Endothelial cell of umbilical vein (primary cell): ENCODE data around the gene SERPINA3. TPM values are rescaled to one million over a fixed set of nuclear protein-coding genes. Genes with fewer than 3 reads are reported as not detected.

ENCODE experiments used
- BruUV-seq: library from RNA; stranded (reverse); fragments of 400-500 nt; replicated peaks from 2 replicates; lab custom pipeline; 2021; lab: Mats Ljungman, UMichigan
- CTCF ChIA-PET: fragments of 300-600, 350-600 bp; sonication (Branson Sonifier 250); formaldehyde crosslinking; loops from one replicate; lab custom pipeline; 2021; ENCODE audit warnings: antibody characterized with exemption, inconsistent platforms; lab: Charles Lee
- POLR2A ChIA-PET: fragments of 300-600, 350-600 bp; sonication (Branson Sonifier 250); formaldehyde crosslinking; loops from one replicate; lab custom pipeline; 2021; ENCODE audit warnings: antibody characterized with exemption, inconsistent platforms; lab: Charles Lee
- DNase-seq: peaks from one replicate; pipeline ENCODE4 v3.0.0-alpha.2; 2011; ENCODE audit warnings: low read depth, low spot score
- FAIRE-seq: peaks from 2 replicates; lab custom pipeline; 2011; peaks lifted over from hg19 to GRCh38; lab: Jason Lieb, UNC
- H2AFZ ChIP-seq: 2 replicates; pipeline ENCODE4 v1.6.0; 2012; ENCODE audit warnings: low read depth, low read length, control low read depth, inconsistent platforms
- H3K27ac ChIP-seq: 2 replicates; pipeline ENCODE4 v1.5.1; 2011; ENCODE audit warnings: low read depth, mild to moderate bottlenecking, control low read depth, low read length, moderate library complexity; ENCODE audit not compliant: insufficient read depth
- H3K27me3 ChIP-seq, 2 experiments: 2 replicates each; pipeline versions ENCODE4 v1.6.0 to v1.6.1; 2011; ENCODE audit warnings: low read length in 2 of 2, mixed read lengths in 1 of 2; ENCODE audit not compliant: control insufficient read depth in 2 of 2, insufficient read depth in 2 of 2
- H3K36me3 ChIP-seq, 2 experiments: 2 replicates in 1 of 2; 3 replicates in 1 of 2; pipeline ENCODE4 v1.5.1; 2011; ENCODE audit warnings: low read length in 2 of 2, mild to moderate bottlenecking in 1 of 2, moderate library complexity in 1 of 2; ENCODE audit not compliant: control insufficient read depth in 2 of 2, insufficient read depth in 2 of 2; ENCODE audit errors: extremely low read depth in 1 of 2
- H3K4me1 ChIP-seq: 3 replicates; pipeline ENCODE4 v1.5.1; 2011; ENCODE audit warnings: mild to moderate bottlenecking, low read length; ENCODE audit not compliant: control insufficient read depth, insufficient read depth; ENCODE audit errors: extremely low read depth
- H3K4me2 ChIP-seq: 2 replicates; pipeline ENCODE4 v1.6.1; 2011; ENCODE audit warnings: low read length, control low read depth, mixed read lengths; ENCODE audit not compliant: insufficient read depth
- H3K4me3 ChIP-seq, 3 experiments: fragments of 200-600 bp in 1 of 3; sonication (generic), shearing (Covaris generic) in 1 of 3; replicated peaks in 1 of 3; 2 replicates each; pipeline ENCODE4 v1.5.1; 2011 to 2016; ENCODE audit warnings: control low read depth in 3 of 3, low read length in 3 of 3, mild to moderate bottlenecking in 2 of 3, inconsistent platforms in 1 of 3, low read depth in 1 of 3, moderate library complexity in 1 of 3; ENCODE audit not compliant: insufficient read depth in 1 of 3
- H3K79me2 ChIP-seq: 2 replicates; pipeline ENCODE4 v1.6.0; 2012; ENCODE audit warnings: low read length, inconsistent platforms; ENCODE audit not compliant: control insufficient read depth, insufficient read depth
- H3K9ac ChIP-seq: replicated peaks from 2 replicates; pipeline ENCODE3; 2011; ENCODE audit warnings: low read length, control low read depth; ENCODE audit not compliant: insufficient read depth; ENCODE audit errors: extremely low read depth
- H3K9me1 ChIP-seq: replicated peaks from 3 replicates; pipeline ENCODE4 v1.6.0; 2011; ENCODE audit warnings: mild to moderate bottlenecking, low read length; ENCODE audit not compliant: control insufficient read depth, insufficient read depth; ENCODE audit errors: extremely low read depth
- H3K9me3 ChIP-seq: replicated peaks from 2 replicates; pipeline ENCODE4 v1.5.1; 2012; ENCODE audit warnings: low read length, inconsistent platforms; ENCODE audit not compliant: control insufficient read depth, insufficient read depth
- H4K20me1 ChIP-seq: replicated peaks from 2 replicates; pipeline ENCODE3; 2011; ENCODE audit warnings: mild to moderate bottlenecking, low read length; ENCODE audit not compliant: control insufficient read depth, insufficient read depth; ENCODE audit errors: extremely low read depth
- CTCF ChIP-seq, 2 donors: IDR thresholded peaks; 1 replicate in 1 of 2; 2 replicates in 1 of 2; pipeline ENCODE4 v1.5.1; 2011; ENCODE audit warnings: low read length in 2 of 2, mild to moderate bottlenecking in 2 of 2, moderate library complexity in 2 of 2, control low read depth in 1 of 2, inconsistent platforms in 1 of 2, low read depth in 1 of 2; ENCODE audit not compliant: insufficient read depth in 1 of 2; ENCODE audit errors: extremely low read depth in 1 of 2
- EZH2 ChIP-seq: IDR thresholded peaks from 2 replicates; pipeline ENCODE4 v1.6.1; 2012; ENCODE audit warnings: borderline replicate concordance, low read depth, mild to moderate bottlenecking, moderate library complexity, low read length, inconsistent platforms; ENCODE audit not compliant: severe bottlenecking
- FOS ChIP-seq: IDR thresholded peaks from 2 replicates; pipeline ENCODE4 v1.6.1; 2011; ENCODE audit warnings: mild to moderate bottlenecking, low read length, moderate library complexity, borderline replicate concordance; ENCODE audit not compliant: insufficient read depth
- GATA2 ChIP-seq: IDR thresholded peaks from 2 replicates; pipeline ENCODE4 v1.7.0; 2011; ENCODE audit warnings: low read depth, mild to moderate bottlenecking, moderate library complexity, mixed read lengths, low read length; ENCODE audit not compliant: insufficient read length, insufficient read depth
- JUN ChIP-seq: IDR thresholded peaks from 2 replicates; pipeline ENCODE4 v1.6.1; 2011; ENCODE audit warnings: borderline replicate concordance, low read depth; ENCODE audit not compliant: insufficient read length, insufficient read depth
- MYC ChIP-seq: IDR thresholded peaks from one replicate; pipeline ENCODE4 v1.6.1; 2011; ENCODE audit warnings: mild to moderate bottlenecking, low read depth, low read length
- POLR2A ChIP-seq: IDR thresholded peaks from 2 replicates; pipeline ENCODE4 v1.6.1; 2012; ENCODE audit warnings: low read depth, mild to moderate bottlenecking, control low read depth, low read length
- POLR2AphosphoS5 ChIP-seq: IDR thresholded peaks from 2 replicates; pipeline ENCODE4 v1.6.1; 2012; ENCODE audit warnings: low read depth, mild to moderate bottlenecking, control low read depth, low read length, moderate library complexity; ENCODE audit not compliant: insufficient read depth
- dilution Hi-C: fragments of 300-500 bp; cut with MboI; formaldehyde crosslinking; loops from one replicate; pipeline ENCODE4 v1.15.0; 2019; ENCODE audit warnings: low sequenced_read_pairs; ENCODE audit not compliant: extremely low pct_ligation_motif_present
- intact Hi-C: fragments of 100-400 bp; cut with micrococcal nuclease; formaldehyde crosslinking; loops from one replicate; pipeline ENCODE4 v1.10.0; 2022
- polyA plus RNA-seq, 4 experiments: library from polyadenylated mRNA; depleted of rRNA in 3 of 4; stranded (reverse) in 3 of 4; unstranded in 1 of 4; fragments of >200 nt; gene quantifications; 2 replicates each; pipeline versions ENCODE4 v1.2.1 to v1.2.3, GENCODE V29; 2011 to 2012; ENCODE audit warnings: missing spikeins in 1 of 4
- total RNA-seq: library from RNA; stranded (reverse); gene quantifications from 2 replicates; pipeline ENCODE4 v1.2.3, GENCODE V29; 2021
- TF ChIP-seq, protein P1 (sequence below): IDR thresholded peaks from 2 replicates; pipeline ENCODE4 v1.6.1; 2011; ENCODE audit not compliant: insufficient read depth, insufficient read length

SERPINA3 gene
- total and polyA plus RNA-seq, 2 donors (not counting 3 experiments of a cell fraction or from before 2014, with no cell fraction given), result not detected

DNA sequence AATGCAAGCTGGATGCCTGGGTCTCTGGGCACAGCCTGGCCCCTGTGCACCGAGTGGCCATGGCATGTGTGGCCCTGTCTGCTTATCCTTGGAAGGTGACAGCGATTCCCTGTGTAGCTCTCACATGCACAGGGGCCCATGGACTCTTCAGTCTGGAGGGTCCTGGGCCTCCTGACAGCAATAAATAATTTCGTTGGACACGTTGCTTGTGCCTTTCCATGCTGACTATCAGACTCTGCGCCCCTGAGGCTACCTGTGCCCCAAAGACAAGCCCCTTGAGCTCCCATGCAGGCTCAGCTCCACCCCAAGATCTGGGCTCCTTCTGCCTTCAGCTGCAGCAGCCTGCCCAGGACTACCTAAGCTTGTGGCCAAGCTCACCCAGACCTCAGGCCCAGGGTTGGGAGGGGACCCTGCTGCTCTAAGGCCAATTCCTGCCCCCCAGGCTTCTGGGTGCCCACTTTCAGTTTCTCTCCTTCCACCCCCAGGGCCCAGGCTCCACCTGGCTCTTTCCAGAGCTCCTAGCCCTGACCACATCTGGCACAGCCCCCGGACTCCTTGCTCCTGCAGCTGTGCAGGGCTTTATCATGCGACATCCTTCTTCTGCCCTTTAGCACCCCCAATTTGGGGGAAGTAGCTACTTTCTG, 11.8 kb downstream of the SERPINA3 start:
- no peaks in the 10 kb centered on the region for H3K79me2 ChIP-seq
- POLR2A ChIA-PET, result no interaction called here
- no peaks in the 10 kb centered on the region for H3K27me3 ChIP-seq
- H3K9me1 ChIP-seq, result no peaks in the 10 kb centered on the region
- no peak overlapping the region for H3K4me2 ChIP-seq
- no peaks in the 10 kb centered on the region for H3K4me1 ChIP-seq
- no peak for TF ChIP-seq CTCF (IDR thresholded peaks at IDR 0.05; ENCODE audit: extremely low read depth in 1 of 2, insufficient read depth in 1 of 2, low read depth in 1 of 2, low read length in 2 of 2)
- TF ChIP-seq JUN, result no peak
- no peak for TF ChIP-seq EZH2
- TF ChIP-seq MYC, result no peak
- no peak for TF ChIP-seq POLR2A
- TF ChIP-seq POLR2AphosphoS5, result no peak
- TF ChIP-seq, protein P1, sequence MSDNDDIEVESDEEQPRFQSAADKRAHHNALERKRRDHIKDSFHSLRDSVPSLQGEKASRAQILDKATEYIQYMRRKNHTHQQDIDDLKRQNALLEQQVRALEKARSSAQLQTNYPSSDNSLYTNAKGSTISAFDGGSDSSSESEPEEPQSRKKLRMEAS, result no peak
- no peak for TF ChIP-seq FOS
- TF ChIP-seq GATA2, result no peak
- H2AFZ ChIP-seq, result no peak overlapping the region
- BruUV-seq, result no TSS peak
- no peaks in the 10 kb centered on the region for H4K20me1 ChIP-seq
- no peak overlapping the region for H3K9ac ChIP-seq
- DNase-seq (no peak), FAIRE-seq (no peak)
- H3K4me3 ChIP-seq, result no peak overlapping the region
- no peak overlapping the region for H3K27ac ChIP-seq
- dilution Hi-C loops, result no loop called here
- intact Hi-C loops, result no loop called here
- no peaks in the 10 kb centered on the region for H3K9me3 ChIP-seq
- no peaks in the 10 kb centered on the region for H3K36me3 ChIP-seq
- CTCF ChIA-PET, result no interaction called here
